ENCODE results near the gene BPTF.
"Not testable (repeated sequence)": the region's sequence is repeated elsewhere in the genome, so short reads cannot be mapped to it uniquely, and the experiment has no call there.

Gene BPTF

DNA sequence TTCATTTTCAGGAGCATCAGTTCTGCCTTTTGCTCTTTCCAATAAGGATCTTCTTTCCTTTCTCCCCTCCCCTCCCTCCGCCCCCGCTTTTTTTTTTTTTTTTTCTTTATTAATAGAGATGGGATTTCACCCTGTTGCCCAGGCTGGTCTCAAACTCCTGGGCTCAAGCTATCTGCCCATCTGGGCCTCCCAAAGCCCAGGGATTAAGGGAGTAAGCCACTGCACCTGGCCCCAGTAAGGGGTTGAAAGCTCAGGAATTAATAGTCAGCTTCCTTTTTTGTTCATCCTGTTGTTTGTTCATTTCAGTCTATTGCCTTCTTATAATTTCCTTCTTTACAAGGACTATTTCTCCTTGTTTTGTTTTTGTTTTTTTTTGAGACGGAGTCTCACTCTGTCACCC is 178.9 kb downstream of the BPTF start:
- no peak for DNase-seq (ENCODE audit: low read depth in 2 of 2)

DNA sequence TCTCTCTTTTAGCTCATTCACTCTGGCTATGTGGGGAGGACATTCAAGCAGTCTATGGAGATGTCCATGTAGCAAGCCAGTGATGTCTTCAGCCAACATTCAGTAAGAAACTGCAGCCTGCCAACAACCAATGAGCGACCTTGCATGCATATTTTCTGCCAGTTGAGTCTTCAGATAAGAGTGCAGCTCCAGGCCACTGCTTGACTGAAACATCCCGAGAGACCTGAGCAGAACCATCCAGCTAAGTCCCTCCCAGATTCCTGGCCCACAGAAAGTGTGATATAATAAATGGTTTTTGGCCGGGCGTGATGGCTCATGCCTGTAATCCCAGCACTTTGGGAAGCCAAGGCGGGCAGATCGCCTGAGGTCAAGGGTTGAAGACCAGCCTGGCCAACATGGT is 181.5 kb downstream of the BPTF start:
- DNase-seq (ENCODE audit: low read depth in 2 of 2) = no peak

DNA sequence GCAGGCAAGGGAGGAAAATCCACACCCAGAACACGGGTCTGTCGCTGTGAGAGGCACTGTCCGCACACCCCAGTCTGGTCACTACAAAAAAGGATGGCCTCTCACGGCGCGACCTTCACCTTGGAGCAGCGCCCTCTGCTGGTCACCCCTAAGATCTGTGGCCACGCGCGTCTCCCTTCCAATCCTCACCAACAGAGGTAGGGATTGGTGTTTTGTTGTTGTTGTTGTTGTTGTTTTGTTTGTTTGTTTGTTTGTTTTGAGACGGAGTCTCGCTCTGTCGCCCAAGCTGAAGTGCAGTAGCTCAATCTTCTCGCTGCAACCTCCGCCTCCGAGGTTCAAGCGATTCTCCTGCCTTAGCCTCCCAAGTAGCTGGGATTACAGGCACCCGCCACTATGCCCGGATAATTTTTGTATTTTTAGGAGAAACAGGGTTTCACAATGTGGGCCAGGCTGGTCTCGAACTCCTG is 185.9 kb downstream of the BPTF start:
- DNase-seq (ENCODE audit: low read depth in 2 of 2) = peak; percentile 41 to 51

DNA sequence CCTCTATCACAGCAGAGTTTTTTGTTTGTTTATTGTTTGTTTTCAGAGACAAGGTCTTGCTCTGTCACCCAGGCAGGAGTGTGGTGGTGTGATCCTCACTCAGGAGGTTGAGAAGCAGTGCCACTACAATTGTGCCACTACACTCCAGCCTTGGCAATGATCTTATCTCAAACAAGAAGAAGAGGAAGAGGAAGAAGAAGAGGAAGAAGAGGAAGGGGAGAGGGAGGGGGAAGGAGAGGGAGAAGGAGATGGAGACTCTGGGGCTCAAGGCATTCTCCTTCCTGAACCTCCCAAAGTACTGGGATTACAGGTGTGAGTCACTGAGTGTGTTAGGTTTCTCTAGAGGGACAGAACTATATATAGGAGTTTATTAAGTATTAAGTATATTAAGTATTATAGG is 188.1 kb downstream of the BPTF start:
- no peak for DNase-seq (ENCODE audit: low read depth in 2 of 2)

DNA sequence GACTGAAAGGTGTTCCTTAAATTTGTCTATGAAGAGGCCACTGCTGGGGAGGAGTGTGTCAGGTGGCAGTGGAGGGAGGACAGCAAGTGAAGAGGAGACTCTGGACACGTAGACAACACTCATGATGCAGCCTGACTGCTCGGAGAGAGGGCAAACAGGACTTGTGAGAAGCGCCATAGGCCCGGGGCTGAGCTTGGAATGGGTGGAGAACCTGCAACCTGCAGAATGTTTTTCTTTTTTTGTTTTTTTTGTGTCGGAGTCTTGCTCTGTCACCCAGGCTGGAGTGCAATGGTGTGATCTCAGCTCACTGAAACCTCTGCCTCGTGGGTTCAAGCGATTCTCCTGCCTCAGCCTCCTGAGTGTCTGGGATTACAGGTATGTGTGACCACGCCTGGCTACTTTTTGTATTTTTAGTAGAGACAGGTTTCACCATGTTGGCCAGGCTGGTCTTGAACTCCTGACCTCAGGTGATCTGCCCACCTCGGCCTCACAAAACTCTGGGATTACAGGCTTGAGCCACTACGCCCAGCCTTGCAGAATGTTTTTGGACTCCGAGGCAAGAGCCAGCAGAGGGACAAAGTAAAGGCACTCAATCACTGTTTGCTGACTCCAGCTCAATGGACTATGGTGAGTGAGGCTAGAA is 189.9 kb downstream of the BPTF start:
- no peak for DNase-seq (ENCODE audit: low read depth in 2 of 2)

DNA sequence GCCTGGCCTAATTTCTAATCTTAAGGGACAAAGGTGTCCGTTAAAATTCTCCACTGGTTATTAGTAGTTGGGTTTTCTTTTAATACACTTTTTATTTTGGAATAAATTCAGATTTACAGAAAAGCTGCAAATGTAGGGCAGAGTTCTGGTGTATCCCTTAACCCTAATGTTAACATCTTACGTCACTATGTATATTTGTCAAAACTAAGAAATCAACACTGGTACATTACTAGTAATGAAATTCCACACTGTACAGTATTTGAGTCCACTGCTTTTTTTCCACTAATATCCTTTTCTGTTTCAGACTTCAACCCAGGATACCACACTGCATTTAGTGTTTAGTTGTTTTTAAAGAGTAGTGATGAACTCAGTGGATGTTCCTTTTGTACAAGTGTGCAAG is 191.5 kb downstream of the BPTF start:
- no peak for DNase-seq (ENCODE audit: low read depth in 2 of 2)

DNA sequence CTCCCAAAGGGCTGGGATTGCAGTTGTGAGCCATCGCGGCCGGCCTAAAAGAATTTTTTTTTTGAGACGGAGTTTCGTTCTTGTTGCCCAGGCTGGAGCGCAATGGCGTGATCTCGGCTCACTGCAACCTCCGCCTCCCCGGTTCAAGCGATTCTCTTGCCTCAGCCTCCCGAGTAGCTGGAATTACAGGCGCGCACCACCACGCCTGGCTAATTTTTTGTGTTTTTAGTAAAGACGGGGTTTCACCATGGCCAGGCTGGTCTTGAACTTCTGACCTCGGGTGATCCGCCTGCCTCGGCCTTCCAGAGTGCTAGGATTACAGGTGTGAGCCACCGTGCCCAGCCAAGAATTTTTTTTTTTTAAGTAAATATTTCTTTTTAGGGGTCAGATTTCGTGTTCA is 193.2 kb downstream of the BPTF start:
- DNase-seq (ENCODE audit: low read depth in 2 of 2) = not testable (repeated sequence)

DNA sequence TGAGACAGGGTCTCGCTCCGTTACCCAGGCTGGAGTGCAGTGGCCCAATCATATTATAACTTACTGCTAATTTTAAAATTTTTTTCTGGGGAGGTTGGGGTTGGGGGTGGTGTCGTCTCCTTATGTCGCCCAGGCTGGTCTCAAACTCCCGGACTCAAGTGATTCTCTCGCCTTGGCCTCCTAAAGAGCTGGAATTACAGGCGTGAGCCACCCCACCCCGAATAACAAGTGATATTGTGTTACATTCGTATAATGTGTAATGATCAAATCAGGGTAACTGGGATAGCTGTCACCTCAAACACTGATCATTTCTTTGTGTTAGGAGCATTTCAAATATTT is 194.0 kb downstream of the BPTF start:
- no peak for DNase-seq (ENCODE audit: low read depth in 2 of 2)

DNA sequence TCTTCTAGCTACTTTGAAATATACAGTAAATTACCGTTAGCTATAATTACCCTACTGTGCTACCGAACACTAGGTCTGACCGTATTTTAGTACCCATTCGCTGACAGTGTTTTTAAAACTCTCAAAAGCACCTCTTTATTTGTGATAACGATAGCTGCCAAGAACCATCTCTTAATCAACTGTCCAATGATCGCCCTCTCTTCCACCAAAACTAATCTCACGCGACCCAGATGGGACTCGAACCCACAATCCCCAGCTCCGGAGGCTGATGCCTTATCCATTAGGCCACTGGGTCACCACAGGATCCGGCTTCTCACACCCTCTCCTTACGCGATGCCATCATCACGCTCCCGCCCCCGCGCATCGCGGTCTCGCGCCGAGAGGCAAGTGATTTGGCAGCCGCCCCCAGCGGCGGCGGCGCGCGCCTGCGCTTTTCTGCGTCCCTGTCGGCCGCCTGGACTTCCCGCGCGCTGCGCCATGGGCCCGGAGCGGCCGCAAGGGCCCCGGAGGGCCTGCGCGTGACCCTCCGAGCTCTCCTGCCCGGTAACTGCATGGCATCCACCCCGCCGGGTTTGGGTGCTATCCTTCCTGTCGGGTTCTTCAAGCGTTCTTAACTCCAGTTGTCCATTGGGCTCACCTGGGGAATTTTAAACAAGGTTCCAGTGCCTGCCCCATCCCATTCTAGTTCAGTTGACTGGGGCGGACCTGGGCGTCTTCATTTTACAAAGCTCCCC is 194.5 kb downstream of the BPTF start:
- peak; percentile 95 to 98 for DNase-seq (ENCODE audit: low read depth in 2 of 2)

DNA sequence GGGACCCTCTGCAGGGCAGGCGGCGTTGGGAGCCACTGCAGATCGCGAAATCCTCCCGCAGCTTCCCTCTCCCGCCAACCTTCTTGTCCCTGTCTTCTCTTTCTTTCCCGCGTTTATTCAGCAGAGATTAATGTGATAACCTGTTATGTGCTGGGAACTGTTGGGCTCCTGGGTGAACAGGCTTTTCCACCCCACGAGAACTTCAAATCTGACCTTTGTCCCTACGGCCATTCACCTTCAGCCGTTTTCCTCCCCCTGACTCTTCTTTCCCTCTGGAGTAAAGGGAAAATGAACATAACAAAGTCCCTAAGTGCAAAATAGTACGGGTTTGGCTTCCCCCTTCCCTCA is 195.1 kb downstream of the BPTF start:
- no peak for DNase-seq (ENCODE audit: low read depth in 2 of 2)

DNA sequence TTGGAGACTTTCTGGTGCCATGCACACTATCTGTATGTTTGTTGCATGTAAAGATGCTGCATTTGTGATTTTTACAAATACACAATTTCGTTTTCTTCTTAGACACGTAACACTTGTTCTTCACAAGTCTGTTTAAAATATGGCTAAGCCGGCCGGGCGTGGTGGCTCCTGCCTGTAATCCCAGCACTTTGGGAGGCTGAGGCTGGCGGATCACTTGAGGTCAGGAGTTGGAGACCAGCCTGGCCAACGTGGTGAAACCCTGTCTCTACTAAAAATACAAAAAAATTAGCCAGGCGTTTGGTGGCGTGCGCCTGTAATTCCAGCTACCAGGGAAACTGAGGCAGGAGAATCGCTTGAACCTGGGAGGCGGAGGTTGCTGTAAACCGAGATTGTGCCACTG is 195.5 kb downstream of the BPTF start:
- not testable (repeated sequence) for DNase-seq (ENCODE audit: low read depth in 2 of 2)

DNA sequence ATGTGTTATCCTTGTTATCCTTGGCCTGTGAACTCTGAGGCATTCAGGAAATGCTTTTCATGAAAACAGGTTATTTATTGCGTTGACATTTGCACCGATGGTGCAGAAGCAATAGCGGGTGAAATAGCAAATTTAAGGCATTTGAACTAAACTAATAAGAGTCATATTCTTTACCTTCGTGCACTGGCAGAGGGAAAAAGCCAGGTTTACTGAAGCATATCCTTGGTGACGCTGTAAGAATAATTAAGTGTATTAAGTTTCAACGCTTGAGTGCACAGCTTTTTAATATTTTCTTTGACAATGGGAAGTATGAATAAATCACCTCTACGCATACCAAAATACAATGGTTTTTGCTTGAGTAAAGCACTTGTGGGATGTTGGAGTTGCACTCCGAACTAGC is 196.7 kb downstream of the BPTF start:
- no peak for DNase-seq (ENCODE audit: low read depth in 2 of 2)

DNA sequence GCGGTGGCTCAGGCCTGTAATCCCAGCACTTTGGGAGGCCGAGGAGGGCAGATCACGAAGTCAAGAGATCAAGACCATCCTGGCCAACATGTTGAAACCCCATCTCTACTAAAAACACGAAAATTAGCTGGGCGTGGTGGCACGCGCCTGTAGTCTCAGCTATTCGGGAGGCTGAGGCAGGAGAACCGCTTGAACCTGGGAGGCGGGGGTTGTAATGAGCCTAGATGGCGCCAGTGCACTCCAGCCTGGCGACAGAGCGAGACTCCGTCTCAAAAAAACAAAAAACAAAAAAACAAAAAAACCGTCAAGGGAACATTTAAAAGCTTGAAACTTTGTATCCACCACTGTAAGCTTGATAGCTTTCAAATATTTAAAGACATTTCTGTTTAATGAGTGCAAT is 197.2 kb downstream of the BPTF start:
- not testable (repeated sequence) for DNase-seq (ENCODE audit: low read depth in 2 of 2)

DNA sequence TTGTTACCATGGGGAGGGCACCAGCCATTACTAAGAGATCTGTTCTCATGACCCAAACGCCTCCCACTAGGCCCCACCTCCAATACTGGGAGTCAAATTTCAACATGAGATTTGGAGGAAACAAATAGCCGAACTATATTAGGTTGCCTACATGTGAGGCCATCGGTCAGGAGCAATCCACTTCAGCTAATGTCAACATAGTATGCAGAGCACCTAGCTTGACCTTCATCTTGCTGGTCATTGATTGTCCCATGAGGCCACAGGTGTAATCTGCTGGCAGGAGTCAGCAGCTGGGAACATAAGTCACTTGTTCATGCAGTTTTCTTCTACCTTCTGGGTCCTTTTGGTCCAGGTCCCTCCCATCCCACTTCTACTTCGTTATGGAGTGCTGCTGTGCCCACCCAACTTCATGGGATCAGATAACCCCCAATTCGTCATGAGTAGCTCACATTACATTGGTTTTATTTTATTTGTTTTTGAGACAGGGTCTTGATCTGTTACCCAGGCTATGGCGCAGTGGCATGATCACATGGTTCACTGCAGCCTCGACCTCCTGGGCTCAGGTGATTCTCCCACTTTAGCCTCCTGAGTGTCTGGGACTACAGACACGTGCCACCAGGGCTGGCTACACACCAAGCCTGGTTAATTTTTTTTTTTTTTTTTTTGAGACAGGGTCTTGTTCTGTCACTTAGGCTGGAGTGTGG is 204.4 kb downstream of the BPTF start:
- DNase-seq (ENCODE audit: low read depth in 2 of 2) = no peak

Data from stimulated activated CD8-positive, alpha-beta memory T cell treated with anti-CD3 and anti-CD28 coated beads, Interleukin-15, amount 100 ng/mL, for 48 hours (primary cell).